Mesendoderm (in vitro differentiated cells): ENCODE measurements around the gene NRP2.

Experiments used
- DNase-seq: peaks from one replicate; pipeline ENCODE4 v3.0.0; 2013
- H2AK5ac ChIP-seq: 2 replicates; pipeline ENCODE4 v1.6.1; 2013; ENCODE audit warnings: low read length, inconsistent platforms
- H2BK120ac ChIP-seq: 2 replicates; pipeline ENCODE4 v1.6.1; 2013; ENCODE audit warnings: low read depth, mild to moderate bottlenecking, low read length, moderate library complexity, mixed read lengths
- H2BK15ac ChIP-seq: replicated peaks from 2 replicates; pipeline ENCODE4 v1.6.1; 2013; ENCODE audit warnings: low read depth, mild to moderate bottlenecking, moderate library complexity
- H2BK5ac ChIP-seq: 2 replicates; pipeline ENCODE4 v1.6.1; 2013; ENCODE audit warnings: low read length, inconsistent platforms
- H3K18ac ChIP-seq: 2 replicates; pipeline ENCODE4 v1.6.1; 2013; ENCODE audit warnings: mild to moderate bottlenecking, low read length, mixed read lengths
- H3K23ac ChIP-seq: one replicate; pipeline ENCODE4 v1.6.1; 2013; ENCODE audit warnings: low read length
- H3K27ac ChIP-seq: 2 replicates; pipeline ENCODE4 v1.5.1; 2013; ENCODE audit warnings: low read depth, mild to moderate bottlenecking, inconsistent platforms, low read length, moderate library complexity
- H3K27me3 ChIP-seq: 2 replicates; pipeline ENCODE4 v1.6.1; 2013; ENCODE audit warnings: low read length, control low read depth, mild to moderate bottlenecking, inconsistent platforms; ENCODE audit not compliant: insufficient read depth, poor library complexity
- H3K36me3 ChIP-seq: 2 replicates; pipeline ENCODE4 v1.6.1; 2013; ENCODE audit warnings: low read length, inconsistent platforms; ENCODE audit not compliant: control insufficient read depth, insufficient read depth
- H3K4ac ChIP-seq: one replicate; pipeline ENCODE4 v1.6.1; 2013; ENCODE audit warnings: low read depth, mild to moderate bottlenecking, low read length, moderate library complexity
- H3K4me1 ChIP-seq: 2 replicates; pipeline ENCODE4 v1.6.1; 2013; ENCODE audit warnings: low read depth, low read length, inconsistent platforms; ENCODE audit not compliant: control insufficient read depth
- H3K4me2 ChIP-seq: 2 replicates; pipeline ENCODE4 v1.6.1; 2013; ENCODE audit warnings: low read length
- H3K4me3 ChIP-seq: 2 replicates; pipeline ENCODE4 v1.5.1; 2013; ENCODE audit warnings: mild to moderate bottlenecking, low read length
- H3K56ac ChIP-seq: one replicate; pipeline ENCODE4 v1.6.1; 2013; ENCODE audit warnings: low read length
- H3K79me1 ChIP-seq: 2 replicates; pipeline ENCODE4 v1.6.1; 2013; ENCODE audit warnings: low read length, inconsistent platforms
- H3K79me2 ChIP-seq: 2 replicates; pipeline ENCODE4 v1.6.1; 2013; ENCODE audit warnings: mild to moderate bottlenecking, low read length; ENCODE audit not compliant: control insufficient read depth, insufficient read depth
- H3K9ac ChIP-seq: 2 replicates; pipeline ENCODE4 v1.6.1; 2013; ENCODE audit warnings: low read length, inconsistent platforms
- H4K5ac ChIP-seq: one replicate; pipeline ENCODE4 v1.6.1; 2013; ENCODE audit warnings: low read length
- H4K8ac ChIP-seq: one replicate; pipeline ENCODE4 v1.6.1; 2013; ENCODE audit warnings: low read depth, mild to moderate bottlenecking, control low read depth, low read length, moderate library complexity
- WGBS: extraction: QIAGEN DNeasy Blood & Tissue Kit; methylation state at CpG from one replicate; pipeline ENCODE4 v1.1.7; 2013; ENCODE audit warnings: low lambda C conversion rate, missing lambda C conversion rate; ENCODE audit not compliant: insufficient coverage; ENCODE audit errors: extremely low coverage; 5-methylcytosine and 5-hydroxymethylcytosine counted together

The NRP2 gene

DNA sequence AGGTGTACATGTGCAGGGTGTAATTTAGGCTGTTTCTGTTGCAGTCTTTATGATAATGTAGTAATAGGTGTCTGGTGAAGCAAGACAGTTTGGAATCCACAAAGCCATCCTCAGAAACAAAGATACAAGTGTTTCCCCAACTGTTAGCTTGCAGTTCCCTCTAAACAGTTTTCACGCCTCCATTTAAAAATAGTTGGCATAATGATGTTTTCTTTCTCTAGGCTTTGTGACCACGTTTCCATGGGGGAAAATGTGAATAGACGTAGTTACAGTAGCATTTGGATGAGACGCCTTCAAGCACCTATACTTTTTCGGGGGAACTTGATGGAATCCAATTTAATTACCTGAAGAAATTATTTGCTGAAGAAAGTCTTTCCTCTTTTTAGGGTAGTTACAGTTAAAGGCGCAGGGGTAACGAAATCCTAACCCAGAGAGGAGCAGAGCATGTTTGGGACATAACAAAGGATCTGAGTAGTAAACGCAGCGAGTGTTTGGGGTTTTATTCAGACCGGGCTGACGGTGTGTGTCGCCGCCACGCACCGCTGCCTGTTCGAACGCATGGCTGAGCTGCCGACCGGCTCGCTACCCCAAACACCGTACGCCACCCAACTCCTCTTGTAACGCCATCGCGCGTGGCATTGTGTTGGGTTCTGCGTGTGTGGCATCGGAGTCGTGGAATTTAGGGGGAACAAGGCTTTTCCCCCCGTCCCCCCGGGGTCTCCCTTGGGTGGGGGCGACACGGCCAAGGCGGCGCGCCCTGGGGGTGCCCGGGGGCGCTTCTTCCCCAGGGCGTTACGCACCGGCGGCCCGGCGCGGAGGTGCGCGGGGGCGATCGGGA is 681 bp upstream of the NRP2 start:
- Histone ChIP-seq H4K8ac (peak overlapping the region; percentile 42), H3K27me3 (peaks cover 3% of the 10 kb centered on the region), H3K36me3 (no peaks in the 10 kb centered on the region), H2AK5ac (no peak overlapping the region), H2BK120ac (no peak overlapping the region), H3K9ac (peak overlapping the region; percentile 86), H3K79me2 (peaks cover 10% of the 10 kb centered on the region), H3K27ac (peak overlapping the region; percentile 84), H4K5ac (no peak overlapping the region), H3K4me2 (peak overlapping the region; percentile 92), H3K4me1 (peaks cover 12% of the 10 kb centered on the region), H3K18ac (peak overlapping the region; percentile 91), H3K79me1 (peaks cover 3% of the 10 kb centered on the region), H3K23ac (peak overlapping the region; percentile 97), H3K4ac (peak overlapping the region; percentile 61), H2BK15ac (peak overlapping the region; percentile 28), H2BK5ac (peak overlapping the region; percentile 84), H3K56ac (peak overlapping the region; percentile 96), H3K4me3 (peak overlapping the region; percentile 46)
- DNase-seq: peak; percentile 67
- WGBS: no CpG with 5 or more reads among the region's 49 CpGs

DNA sequence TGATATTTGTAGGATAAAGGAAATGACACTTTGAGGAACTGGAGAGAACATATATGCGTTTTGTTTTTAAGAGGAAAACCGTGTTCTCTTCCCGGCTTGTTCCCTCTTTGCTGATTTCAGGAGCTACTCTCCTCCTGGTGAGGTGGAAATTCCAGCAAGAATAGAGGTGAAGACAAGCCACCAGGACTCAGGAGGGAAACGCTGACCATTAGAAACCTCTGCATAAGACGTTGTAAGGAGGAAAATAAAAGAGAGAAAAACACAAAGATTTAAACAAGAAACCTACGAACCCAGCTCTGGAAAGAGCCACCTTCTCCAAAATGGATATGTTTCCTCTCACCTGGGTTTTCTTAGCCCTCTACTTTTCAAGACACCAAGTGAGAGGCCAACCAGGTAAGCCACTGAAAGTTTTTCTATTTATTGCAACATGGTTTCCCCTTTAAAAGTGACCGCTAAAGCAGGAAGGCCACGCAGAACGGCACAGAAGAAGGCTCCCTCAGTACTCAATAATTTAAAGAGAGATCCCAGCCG is 735 bp downstream of the NRP2 start:
- Histone ChIP-seq H3K4ac (no peak overlapping the region), H3K36me3 (no peaks in the 10 kb centered on the region), H3K18ac (peak overlapping the region; percentile 21), H3K23ac (no peak overlapping the region), H2BK15ac (no peak overlapping the region), H3K79me1 (peaks cover 3% of the 10 kb centered on the region), H4K5ac (no peak overlapping the region), H3K79me2 (peaks cover 10% of the 10 kb centered on the region), H3K4me1 (peaks cover 20% of the 10 kb centered on the region), H3K9ac (peak overlapping the region; percentile 79), H3K27me3 (peaks cover 3% of the 10 kb centered on the region), H3K56ac (peak overlapping the region; percentile 93), H2BK120ac (no peak overlapping the region), H4K8ac (no peak overlapping the region), H2BK5ac (no peak overlapping the region), H3K4me2 (peak overlapping the region; percentile 82), H3K27ac (no peak overlapping the region), H2AK5ac (no peak overlapping the region), H3K4me3 (peak overlapping the region; percentile 37)
- no CpG with 5 or more reads among the region's 10 CpGs for WGBS
- peak; percentile 46 for DNase-seq

DNA sequence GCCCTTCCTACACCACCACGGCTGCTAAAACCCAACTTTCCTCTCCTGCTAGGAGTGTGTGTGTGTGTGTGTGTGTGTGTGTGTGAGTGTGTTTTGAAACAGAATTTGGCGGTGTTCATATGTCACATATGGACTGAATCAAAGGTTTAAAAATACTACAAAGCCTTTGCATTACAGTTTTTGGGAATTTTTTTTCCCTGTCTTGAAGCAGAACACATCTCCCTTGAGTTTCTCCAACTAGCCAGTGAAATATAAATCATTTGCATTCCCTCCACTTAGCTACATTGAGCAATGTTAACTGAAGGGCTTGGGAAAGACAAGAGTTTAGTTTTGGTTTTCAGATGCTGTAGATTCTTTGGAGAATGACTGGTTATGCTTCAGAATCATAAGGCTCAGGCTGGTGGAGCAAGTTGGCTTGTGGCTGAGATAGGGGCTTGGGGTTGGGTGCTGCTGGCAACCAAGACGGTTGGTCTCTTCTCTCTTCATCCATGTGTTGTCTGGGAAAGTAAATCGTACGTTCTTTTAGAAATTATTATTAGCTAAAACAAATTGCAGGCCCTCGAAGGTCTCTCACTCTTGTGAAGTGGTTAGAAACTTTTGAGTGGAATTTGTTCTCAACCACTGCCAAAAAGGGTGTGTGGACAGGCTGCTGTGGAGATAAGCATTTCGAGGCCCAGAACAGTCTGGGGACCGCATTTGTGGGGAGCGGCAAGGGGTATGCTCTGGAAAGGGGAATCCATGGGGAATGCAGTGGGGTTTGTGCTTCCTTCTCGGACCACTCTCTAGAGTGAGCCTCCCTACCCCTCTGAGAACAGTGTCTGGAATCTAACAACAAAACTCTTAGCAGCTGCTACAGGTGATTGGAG is 1.4 kb downstream of the NRP2 start:
- WGBS: no CpG with 5 or more reads among the region's 10 CpGs
- peaks cover 10% of the 10 kb centered on the region for H3K79me2 ChIP-seq
- peak overlapping the region; percentile 21 for H3K18ac ChIP-seq
- no peak overlapping the region for H3K27ac ChIP-seq
- peak overlapping the region; percentile 79 for H3K9ac ChIP-seq
- no peak overlapping the region for H3K4ac ChIP-seq
- no peaks in the 10 kb centered on the region for H3K36me3 ChIP-seq
- DNase-seq: no peak
- no peak overlapping the region for H2BK15ac ChIP-seq
- no peak overlapping the region for H4K5ac ChIP-seq
- H4K8ac ChIP-seq: no peak overlapping the region
- H2BK120ac ChIP-seq: no peak overlapping the region
- H3K27me3 ChIP-seq: peaks cover 3% of the 10 kb centered on the region
- H3K4me2 ChIP-seq: peak overlapping the region; percentile 82
- peak overlapping the region; percentile 37 for H3K4me3 ChIP-seq
- H2AK5ac ChIP-seq: no peak overlapping the region
- peaks cover 3% of the 10 kb centered on the region for H3K79me1 ChIP-seq
- H3K56ac ChIP-seq: peak overlapping the region; percentile 93
- no peak overlapping the region for H2BK5ac ChIP-seq
- H3K23ac ChIP-seq: no peak overlapping the region
- peaks cover 22% of the 10 kb centered on the region for H3K4me1 ChIP-seq

DNA sequence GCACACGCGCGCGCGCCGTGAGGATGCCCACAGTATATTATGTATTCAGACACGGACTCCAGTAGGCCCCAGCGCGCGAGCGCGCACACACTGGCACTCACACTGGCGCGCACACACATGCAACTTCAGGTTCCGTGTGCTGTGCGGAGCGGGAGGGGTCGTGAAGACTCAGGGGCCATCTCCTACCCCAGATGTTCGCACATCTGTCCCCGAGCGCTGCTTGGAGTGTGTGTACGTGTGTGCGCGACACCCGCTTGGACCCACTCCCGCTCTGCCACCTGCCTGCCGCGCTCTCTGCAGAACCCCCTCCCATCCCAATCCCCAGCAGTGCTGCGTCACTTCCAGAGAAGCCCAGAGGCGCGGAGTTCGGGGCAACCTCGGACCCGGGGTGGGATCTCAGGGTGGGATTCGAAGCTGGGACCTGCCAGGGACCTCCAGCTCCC is 2.6 kb downstream of the NRP2 start:
- Histone ChIP-seq H3K18ac (peak overlapping the region; percentile 86), H3K36me3 (no peaks in the 10 kb centered on the region), H3K79me2 (peaks cover 10% of the 10 kb centered on the region), H3K27me3 (peaks cover 3% of the 10 kb centered on the region), H3K9ac (peak overlapping the region; percentile 79), H4K5ac (no peak overlapping the region), H3K79me1 (peaks cover 3% of the 10 kb centered on the region), H2BK15ac (no peak overlapping the region), H3K56ac (peak overlapping the region; percentile 93), H3K4me3 (peak overlapping the region; percentile 37), H3K4me2 (peak overlapping the region; percentile 82), H3K4me1 (peaks cover 19% of the 10 kb centered on the region), H3K23ac (no peak overlapping the region), H3K27ac (peak overlapping the region; percentile 92), H2BK120ac (no peak overlapping the region), H2BK5ac (no peak overlapping the region), H4K8ac (no peak overlapping the region), H3K4ac (peak overlapping the region; percentile 96), H2AK5ac (no peak overlapping the region)
- WGBS: no CpG with 5 or more reads among the region's 35 CpGs
- no peak for DNase-seq

DNA sequence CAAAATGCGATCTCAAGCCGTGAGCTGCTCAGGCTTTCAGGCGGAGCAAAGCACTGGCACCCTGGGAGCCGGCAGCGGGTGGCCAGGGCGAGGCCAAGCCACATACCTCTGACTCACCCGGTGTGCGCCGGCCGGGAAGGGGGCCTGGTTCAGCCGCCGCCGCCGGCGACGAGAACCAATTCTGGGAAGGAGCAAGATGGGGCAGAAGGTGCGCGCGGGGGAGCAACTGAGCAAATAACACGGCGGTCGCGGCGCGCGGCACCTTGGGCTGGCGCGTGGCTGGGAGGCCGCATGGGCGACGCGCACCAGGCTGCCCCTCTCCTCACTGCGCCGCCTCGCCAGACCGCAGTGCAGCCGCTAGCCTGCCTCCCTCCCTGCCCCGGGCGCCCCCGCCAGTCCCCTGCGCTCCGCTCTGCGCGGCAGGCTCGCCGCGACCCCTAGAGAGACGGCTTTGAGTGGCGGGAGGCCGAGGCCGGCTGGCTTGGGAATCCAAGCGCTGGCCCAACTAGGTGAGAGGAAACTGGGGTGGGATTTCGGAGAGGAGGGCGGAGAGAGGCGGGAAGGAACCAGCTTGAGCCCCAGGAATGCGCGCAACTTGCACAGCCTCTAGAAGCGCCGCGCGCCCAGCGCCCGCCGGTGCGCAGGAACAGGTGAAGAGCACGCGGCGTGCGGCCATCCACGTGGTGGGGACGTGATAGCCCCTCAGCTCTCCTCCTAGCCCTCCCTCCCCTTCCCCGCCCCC is 3.2 kb downstream of the NRP2 start:
- no peaks in the 10 kb centered on the region for H3K36me3 ChIP-seq
- H3K9ac ChIP-seq: peak overlapping the region; percentile 79
- H3K79me2 ChIP-seq: peaks cover 11% of the 10 kb centered on the region
- H2BK120ac ChIP-seq: peak overlapping the region; percentile 96
- peak overlapping the region; percentile 82 for H3K4me2 ChIP-seq
- H3K4ac ChIP-seq: peak overlapping the region; percentile 96
- WGBS: no CpG with 5 or more reads among the region's 72 CpGs
- H3K56ac ChIP-seq: peak overlapping the region; percentile 93
- no peak overlapping the region for H4K8ac ChIP-seq
- no peak overlapping the region for H2BK5ac ChIP-seq
- peak overlapping the region; percentile 92 for H3K27ac ChIP-seq
- H3K4me1 ChIP-seq: peaks cover 15% of the 10 kb centered on the region
- peak; percentile 89 for DNase-seq
- H3K79me1 ChIP-seq: peaks cover 3% of the 10 kb centered on the region
- H3K27me3 ChIP-seq: peaks cover 3% of the 10 kb centered on the region
- no peak overlapping the region for H2AK5ac ChIP-seq
- no peak overlapping the region for H2BK15ac ChIP-seq
- peak overlapping the region; percentile 37 for H3K4me3 ChIP-seq
- no peak overlapping the region for H3K23ac ChIP-seq
- peak overlapping the region; percentile 86 for H3K18ac ChIP-seq
- no peak overlapping the region for H4K5ac ChIP-seq
